Activated T-helper 9 cell treated with anti-CD3 and anti-CD28 coated beads, Interleukin-2, amount 50 U/mL, for 16 hours (primary cell): ENCODE measurements around the gene ASS1.
"Not testable (repeated sequence)": the region's sequence is repeated elsewhere in the genome, so short reads cannot be mapped to it uniquely, and the experiment has no call there.

ENCODE experiments used
- DNase-seq: peaks from one replicate; pipeline ENCODE4 v3.0.0-alpha.2; 2020; ENCODE audit warnings: low read depth

Gene ASS1

GRCh38 chr9:130434656-130435055, 10.1 kb upstream of the ASS1 start:
- not testable (repeated sequence) for DNase-seq

GRCh38 chr9:130437011-130437789, 7.6 kb upstream of the ASS1 start:
- no peak for DNase-seq

DNA sequence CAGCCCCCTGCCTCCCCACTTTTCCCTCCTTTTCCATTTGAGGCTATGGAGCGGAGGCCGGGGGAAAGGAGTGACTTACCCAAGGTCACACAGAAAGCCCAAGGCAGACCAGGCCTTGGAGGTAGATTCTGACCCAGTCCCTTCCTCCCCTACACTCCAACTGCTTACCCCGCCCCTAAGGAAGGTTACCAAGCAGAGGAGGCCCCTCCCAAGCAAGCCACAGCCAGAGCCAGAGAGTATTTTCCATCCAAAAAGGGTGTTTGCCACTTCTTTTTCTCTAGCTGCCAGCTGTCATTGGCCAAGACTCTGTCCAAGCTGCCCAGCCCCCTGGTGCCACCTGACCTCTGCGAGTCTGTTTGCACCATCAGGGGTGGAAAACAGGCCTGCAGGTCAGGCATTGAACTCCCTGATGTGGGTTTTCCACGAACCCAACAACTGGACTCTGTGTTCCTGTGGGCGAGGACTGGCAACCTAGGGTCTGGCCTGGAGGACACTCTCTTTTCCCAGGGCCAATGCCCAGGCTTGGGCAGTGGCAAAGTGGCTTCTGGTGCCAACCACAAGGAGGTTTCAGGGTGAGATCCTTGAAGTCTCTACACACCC, 6.3 kb upstream of the ASS1 start:
- DNase-seq: no peak

- no peak for DNase-seq
Measured at GRCh38 chr9:130441031-130441430, 3.7 kb upstream of the ASS1 start.

DNA sequence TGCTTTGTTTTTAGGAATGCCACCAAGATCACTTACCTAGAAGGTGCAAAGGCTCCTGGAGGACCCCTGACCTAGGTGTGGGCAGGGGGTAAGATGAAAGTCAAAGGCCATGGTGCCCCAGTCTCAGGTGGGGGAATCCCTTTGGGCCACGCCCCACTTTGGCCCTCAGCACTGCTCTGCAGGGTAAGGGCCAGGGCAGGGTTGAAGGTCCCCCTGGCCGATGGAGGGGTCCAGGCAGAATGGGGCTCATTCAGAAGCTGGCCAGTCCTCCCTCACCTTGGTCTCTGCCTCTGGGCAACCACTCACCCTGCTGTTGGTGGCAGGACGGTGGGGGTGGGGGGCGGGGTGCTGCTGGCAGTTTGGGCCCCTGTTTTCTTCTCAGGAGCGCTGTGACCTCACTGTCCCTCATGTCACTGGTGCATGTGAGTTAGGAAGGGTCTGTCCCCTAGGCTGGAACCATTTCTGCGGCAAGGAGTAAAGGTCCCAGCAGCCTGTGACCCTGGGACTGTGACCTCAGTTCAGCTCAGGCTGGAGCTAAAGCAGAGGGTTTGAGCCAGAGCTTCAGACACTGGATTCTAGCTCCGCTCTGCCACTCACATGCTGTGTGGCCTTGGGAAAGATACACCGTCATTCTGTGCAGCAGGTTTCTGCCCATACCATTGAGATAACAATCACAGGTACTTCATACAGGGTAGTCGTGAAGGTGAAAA, 1.9 kb upstream of the ASS1 start:
- no peak for DNase-seq

DNA sequence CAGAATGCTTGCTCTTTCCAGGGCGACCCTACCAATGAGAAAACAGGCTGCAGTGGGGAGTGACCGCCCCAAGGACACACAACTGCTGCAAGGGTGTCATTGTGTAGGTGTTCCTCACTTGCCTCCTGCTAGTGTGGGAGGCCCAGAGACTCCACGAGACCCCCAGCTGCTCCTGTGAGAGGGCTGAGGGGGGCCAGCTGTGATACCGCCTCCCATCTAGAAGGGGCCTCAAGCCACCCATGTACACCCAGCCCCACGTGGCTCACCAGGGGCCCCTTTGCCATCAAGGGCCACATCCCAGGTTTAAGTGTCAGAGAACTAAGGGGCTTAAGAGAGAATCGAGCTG, 1.3 kb upstream of the ASS1 start:
- DNase-seq: no peak

DNA sequence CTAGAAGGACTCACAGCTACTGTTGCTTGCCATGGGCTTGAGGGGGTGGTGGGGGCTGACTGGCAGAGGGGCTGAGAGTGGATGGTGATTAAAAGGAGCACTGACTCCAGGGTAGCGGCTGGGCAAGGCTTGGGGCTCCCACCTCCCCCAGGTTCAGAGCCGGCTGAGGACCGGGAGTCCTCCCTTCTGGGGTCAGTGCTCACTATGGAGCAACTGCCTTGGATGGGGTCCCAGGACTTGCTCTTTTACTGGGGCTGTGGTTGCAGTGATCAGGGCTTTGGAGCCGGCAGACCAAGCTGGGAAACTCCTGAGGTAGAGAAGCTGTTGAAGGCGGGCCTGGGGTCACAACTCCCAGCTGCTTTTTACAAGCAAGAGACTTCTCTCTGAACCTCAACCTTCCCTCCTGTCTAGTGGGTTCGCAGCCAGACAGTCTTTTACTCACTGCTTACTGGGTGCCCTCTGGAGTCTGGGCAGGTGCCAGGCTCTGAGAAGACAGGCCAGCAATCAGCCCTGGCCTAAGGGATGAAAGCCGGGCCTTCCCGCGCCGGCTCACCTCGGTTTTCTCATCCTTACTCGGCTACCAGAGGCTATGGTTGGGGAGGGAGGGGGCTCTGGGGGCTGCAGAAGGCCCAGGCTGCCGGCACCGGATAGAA, 795 bp upstream of the ASS1 start:
- DNase-seq: no peak

DNA sequence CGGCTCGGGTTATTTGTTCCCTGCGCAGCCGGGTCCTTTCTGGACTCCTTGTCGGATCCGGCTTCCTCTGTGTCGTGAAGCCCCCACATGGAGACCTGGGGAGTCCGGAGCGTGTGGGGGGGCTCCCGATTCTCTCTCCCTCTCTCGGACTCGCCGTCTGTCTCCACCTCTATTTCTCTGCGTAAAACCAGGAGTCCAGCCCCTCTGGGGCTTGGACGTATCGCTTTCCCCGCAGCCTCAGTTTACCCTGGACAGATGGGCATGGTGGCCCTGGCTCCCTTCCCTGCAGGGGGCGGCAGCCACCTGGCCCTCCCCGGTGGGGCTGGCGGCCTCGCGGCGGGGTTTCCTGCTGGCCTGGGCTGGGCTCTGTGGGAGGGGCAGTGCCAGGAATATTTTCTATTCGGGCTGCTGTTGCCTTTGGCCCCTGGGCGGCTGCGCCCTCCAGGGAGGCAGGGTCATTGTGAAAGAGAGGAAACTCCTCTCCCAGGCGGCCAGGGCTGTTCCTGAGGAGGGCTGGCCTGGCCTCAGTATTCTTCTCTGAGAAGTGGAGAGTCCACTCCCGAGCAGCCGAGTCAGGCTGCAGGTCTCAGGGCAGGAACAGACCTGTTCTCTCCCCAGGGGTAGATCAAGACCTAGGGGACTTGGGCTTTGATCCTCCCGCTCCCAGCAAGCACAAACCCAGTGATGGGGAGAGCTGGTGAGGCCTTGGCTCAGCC, 665 bp downstream of the ASS1 start:
- no peak for DNase-seq

DNA sequence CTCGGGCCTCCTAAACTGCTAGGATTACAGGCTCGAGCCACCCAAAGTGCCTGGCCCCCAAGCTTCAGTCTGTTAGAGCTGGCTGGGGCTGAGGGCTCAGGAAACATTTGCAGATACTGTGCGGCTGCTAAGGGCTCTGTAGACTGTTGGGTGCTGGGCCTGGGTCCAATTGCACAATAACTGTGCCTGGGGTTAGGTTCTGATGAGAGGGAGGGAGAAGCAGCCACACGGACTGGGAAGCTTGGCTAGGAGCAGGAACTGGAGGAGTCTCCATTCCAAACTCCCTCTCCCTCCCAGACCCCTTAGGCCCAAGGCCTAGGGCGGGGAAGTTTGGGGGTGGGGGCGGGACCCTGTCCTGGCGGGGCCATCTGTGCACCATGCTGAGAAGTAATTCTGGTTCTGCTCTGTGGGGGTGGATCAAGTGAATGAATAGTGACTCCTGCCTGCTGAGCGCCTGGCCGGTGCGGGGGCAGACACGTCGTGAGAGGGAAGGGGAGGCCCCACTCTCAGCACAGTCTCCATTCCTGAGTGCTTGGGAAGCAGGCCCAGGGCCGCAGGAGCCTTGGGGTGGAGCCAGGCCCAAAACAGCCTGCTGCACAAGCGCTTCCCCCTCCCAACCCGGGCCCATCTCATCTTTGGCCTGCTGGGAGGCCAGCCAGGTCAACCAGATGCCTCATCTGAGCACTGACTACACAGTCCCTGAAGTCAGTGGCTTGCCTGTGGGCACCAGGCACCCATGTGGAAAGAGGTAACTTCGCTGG, 1.5 kb downstream of the ASS1 start:
- DNase-seq: no peak

DNA sequence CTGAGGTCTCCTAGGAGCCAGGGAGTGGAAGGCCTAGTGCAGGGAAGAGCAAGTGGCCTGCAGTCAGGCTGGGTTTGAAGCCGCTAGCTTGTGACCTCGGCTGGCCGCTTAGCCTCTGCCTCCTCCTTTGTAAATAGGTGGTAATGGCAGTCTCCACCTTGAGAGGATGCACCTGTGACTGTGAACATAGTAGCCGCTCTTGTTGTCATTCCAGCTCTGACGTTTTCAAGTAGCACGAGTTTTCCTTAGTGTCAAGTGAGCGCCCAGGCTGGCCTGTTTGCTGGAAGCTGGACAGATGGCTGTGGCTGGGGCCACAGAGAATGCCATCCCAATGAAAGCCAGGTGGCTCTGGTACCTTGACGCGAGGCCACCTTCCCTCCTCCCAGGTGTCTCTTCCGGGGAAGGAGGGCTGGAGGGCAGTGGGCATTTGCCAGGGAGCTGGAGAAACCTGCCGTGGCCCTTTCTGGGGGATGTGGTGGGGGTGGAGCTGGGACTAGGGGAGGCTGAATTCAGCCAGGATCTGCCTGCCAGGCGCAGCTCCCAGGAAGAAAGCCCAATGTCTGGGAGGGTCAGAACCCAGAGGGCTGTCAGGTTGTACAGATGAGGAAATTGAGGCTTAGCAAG, 2.5 kb downstream of the ASS1 start:
- no peak for DNase-seq

GRCh38 chr9:130448035-130448624, 3.4 kb downstream of the ASS1 start:
- DNase-seq: no peak

DNA sequence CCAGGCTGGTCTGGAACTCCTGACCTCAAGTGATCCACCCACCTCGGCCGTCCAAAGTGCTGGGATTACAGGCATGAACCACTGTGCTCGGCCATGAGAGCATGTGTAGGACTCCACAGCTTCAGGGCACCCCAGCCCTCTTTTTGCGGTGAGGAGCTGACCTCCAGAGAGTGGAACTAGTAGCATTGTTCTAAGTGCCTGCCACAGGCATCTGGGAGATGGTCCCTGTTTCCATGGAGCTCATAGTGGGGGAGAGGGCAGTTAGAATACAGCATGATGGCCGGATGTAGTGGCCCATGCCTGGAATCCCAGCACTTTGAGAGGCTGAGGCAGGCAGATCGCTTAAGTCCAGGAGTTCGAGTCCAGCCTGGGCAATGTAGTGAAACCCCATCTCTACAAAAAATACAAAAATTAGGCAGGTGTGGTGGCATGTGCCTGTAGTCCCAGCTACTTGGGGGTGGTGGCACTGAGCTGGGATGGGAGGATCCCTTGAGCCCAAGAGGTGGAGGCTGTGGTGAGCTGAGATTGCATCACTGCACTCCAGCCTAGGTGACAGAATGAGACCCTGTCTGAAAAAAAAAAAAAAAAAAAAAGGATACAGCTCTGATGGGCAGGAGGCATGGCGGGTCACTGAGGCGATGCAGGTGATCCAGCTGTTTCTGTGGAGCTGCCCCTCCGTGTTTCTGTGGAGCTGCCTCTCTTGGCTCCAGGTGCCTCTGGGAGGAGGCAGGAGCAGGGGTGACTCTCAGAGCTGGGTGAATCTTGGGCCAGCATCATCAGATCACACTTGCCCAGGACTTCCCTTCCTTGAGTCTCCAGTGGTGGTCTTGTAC, 4.2 kb downstream of the ASS1 start:
- no peak for DNase-seq

DNA sequence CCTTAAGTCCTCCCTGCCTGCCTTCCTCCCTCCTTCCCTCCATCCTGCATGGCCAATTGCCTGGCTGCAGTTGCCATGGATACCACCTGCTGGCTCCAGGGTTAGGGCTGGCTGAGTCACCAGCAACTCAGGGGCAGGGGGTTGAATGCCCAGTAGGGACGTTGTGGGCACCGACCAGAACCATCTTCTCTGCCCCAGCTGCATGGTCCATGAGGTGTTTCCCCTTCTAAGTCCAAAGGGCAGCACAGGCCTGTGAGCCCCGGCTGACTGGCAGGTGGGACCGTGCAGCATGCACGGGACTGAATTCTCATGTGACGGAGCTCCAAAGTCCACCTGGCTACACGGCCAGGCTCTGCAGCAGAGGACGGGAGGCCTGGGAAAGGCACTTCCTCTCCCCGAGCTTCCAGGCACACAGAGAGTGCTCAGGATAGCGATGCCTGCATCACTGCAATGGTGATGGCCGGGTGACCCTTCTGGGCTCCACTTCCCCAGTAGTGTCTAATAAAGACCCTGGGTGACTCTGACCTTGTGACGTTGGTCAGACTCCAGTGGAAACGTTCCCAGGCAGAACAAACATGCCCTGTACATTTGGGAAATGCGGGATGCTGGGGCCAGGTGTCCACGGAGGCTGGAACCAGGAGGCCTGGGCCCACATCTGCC, 5.7 kb downstream of the ASS1 start:
- DNase-seq: no peak

DNA sequence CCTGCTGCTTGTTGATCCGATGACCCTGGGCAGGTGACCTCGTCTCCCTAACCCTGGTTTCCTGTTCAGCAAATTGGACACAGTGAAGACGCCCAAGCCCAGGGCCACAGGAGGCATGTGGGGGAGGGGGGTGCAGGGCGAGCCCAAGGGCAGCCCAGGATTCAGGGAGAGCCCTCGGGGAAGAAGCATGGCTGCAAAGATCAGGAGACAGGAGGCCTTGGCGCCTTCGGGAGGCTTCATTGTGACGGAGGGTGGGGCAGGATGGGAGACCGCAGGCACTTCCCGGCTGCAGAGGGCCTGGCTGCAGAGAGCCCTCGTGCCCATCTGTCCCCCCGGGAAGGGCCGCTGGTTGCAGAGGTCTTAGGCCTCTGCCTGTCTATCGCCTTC, 6.2 kb downstream of the ASS1 start:
- no peak for DNase-seq

DNA sequence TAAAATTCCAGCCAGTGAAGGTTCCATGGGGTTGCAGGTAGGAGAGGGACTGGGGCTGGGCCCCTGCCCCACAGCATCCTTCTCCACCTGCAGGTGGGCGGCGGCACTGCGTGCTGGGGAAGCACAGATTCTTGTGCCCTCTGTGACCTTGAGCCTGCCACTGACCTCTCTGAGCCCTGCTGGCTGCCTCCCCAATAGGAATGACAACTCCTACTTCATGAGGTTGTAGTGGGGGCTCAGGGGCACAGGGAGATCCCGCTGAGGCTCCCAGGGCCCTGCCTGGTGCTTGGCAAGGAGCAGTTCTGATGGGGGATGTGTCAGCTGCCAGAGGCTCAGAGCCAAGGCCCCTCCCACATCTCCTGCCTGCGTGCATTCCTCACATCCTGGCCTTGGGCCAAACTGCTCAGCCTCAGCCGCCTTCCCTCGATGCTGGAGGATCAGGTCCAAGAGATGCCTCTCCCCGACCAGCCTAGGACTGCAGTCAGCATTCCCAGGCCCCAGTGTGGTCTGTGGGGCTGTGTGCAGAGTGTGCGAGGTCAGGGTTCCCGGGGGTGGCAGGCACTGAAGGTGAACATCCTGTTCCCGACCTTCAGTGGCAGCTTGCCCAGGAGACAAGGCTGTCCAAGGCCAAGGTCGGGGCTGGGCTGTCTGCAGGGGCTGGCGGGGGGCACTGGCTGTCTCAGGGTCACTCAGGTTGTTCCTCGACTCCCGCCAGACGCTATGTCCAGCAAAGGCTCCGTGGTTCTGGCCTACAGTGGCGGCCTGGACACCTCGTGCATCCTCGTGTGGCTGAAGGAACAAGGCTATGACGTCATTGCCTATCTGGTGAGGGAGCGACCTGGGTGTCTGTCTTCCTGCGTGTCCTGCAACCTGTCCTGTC, 7.0 kb downstream of the ASS1 start:
- no peak for DNase-seq

- DNase-seq: no peak
Measured at GRCh38 chr9:130452835-130453234, 8.1 kb downstream of the ASS1 start.

- no peak for DNase-seq
Measured at GRCh38 chr9:130453487-130453886, 8.7 kb downstream of the ASS1 start.
